Adrenal gland (tissue), 12 donors: ENCODE results near the gene LDB3. TPM values are rescaled to one million over a fixed set of nuclear protein-coding genes. Genes with fewer than 3 reads are reported as not detected.

Source experiments
- DNase-seq, 7 donors: peaks; one replicate each; pipeline ENCODE4 v3.0.0-alpha.2; 2019 to 2020
- H3K27ac ChIP-seq, 5 donors: fragments of 200-600 bp; sonication (generic) in 4 of 5; 1 replicate in 3 of 5; 2 replicates in 2 of 5; pipeline versions ENCODE4 v1.5.1 to v1.8.0; 2016 to 2020; ENCODE audit warnings: mild to moderate bottlenecking in 1 of 5
- H3K27me3 ChIP-seq: fragments of 200-600 bp; 2 replicates; pipeline ENCODE4 v1.8.0; 2021
- H3K36me3 ChIP-seq, 2 donors: fragments of 200-600 bp; replicated peaks in 1 of 2; 1 replicate in 1 of 2; 2 replicates in 1 of 2; pipeline versions ENCODE4 v1.5.1 to v1.8.0; 2018 to 2022
- H3K4me1 ChIP-seq, 2 donors: fragments of 200-600 bp; replicated peaks in 1 of 2; 1 replicate in 1 of 2; 2 replicates in 1 of 2; pipeline versions ENCODE4 v1.5.1 to v1.8.0; 2018 to 2021
- H3K4me3 ChIP-seq, 4 donors: fragments of 200-600 bp; sonication (generic) in 3 of 4; one replicate each; pipeline ENCODE4 v1.5.1; 2016 to 2018
- H3K9me3 ChIP-seq, 3 donors: fragments of 200-600 bp; sonication (generic) in 1 of 3; replicated peaks in 1 of 3; 1 replicate in 2 of 3; 2 replicates in 1 of 3; pipeline versions ENCODE4 v1.5.1 to v1.8.0; 2016 to 2021
- CTCF ChIP-seq, 6 experiments: fragments of 450-650 bp in 4 of 6; fragments of 200-600 bp in 2 of 6; sonication (generic) in 1 of 6; IDR thresholded peaks; 1 replicate in 5 of 6; 2 replicates in 1 of 6; pipeline versions ENCODE4 v1.5.1 to v1.8.0; 2016 to 2021; ENCODE audit warnings: antibody characterized with exemption in 6 of 6, mild to moderate bottlenecking in 2 of 6, moderate library complexity in 1 of 6
- POLR2A ChIP-seq, 2 donors: fragments of 450-650 bp; IDR thresholded peaks; one replicate each; pipeline ENCODE4 v1.6.1; 2017; ENCODE audit warnings: antibody characterized with exemption in 2 of 2, mild to moderate bottlenecking in 2 of 2, moderate library complexity in 1 of 2
- WGBS, 4 donors: extraction: QIAGEN DNeasy Blood & Tissue Kit in 2 of 4; methylation state at CpG; one replicate each; pipeline versions ENCODE4 v1.1.5 to v1.1.7; 2013 to 2017; 5-methylcytosine and 5-hydroxymethylcytosine counted together
- intact Hi-C, 2 donors: fragments of 100-400 bp; cut with DNase I; formaldehyde crosslinking; loops; one replicate each; pipeline versions ENCODE4 v1.14.1 to v1.15.0; 2022 to 2023
- polyA plus RNA-seq, 3 donors: library from polyadenylated mRNA; stranded (reverse); fragments of 200-250 nt in 2 of 3; fragments of 350-450 nt in 1 of 3; fragmentation: Illumina TruSeq in 1 of 3; extraction: RNeasy Lipid Tissue Mini Kit (QIAGEN cat#74804) in 1 of 3; gene quantifications; one replicate each; pipeline ENCODE4 v1.2.3, GENCODE V29; 2013 to 2014
- total RNA-seq, 9 donors: library from RNA; depleted of rRNA in 4 of 9; stranded (reverse); fragments of >200 nt in 4 of 9; fragments of 120-200 nt in 1 of 9; fragmentation: NEBNext Ultra II Directional in 1 of 9; extraction: Animal tissue kit (Norgen Biotek cat#: 25700) in 1 of 9; gene quantifications; one replicate each; pipeline versions ENCODE4 v1.1.0 to v1.2.4, GENCODE V29; 2013 to 2023
- donor health status: healthy with polysubstance abuse.
- donor health status: Bipolar disorder and iron deficiency.
- donor health status: DM: yes; HTN: yes; CAD: no.
- donor health status: DM: no; HTN: no; CAD: no.
- donor health status: DM: no; HTN: no; CAD: no.
- donor health status: DM: yes; HTN: yes; CAD: no.

The LDB3 gene
- total and polyA plus RNA-seq, 12 donors, result 0.14 to 2.7 (median 0.36) TPM

- Histone ChIP-seq H3K36me3 (no peaks in the 10 kb centered on the region), H3K27ac (no peak overlapping the region), H3K27me3 (no peaks in the 10 kb centered on the region), H3K4me3 (no peak overlapping the region), H3K4me1 (peaks cover 9 to 12% of the 10 kb centered on the region in 2 donors), H3K9me3 (no peaks in the 10 kb centered on the region)
- intact Hi-C loops, result no loop called here
- WGBS, 4 donors, result 31 to 48% (median 40%) methylated on average over 8 to 12 of the region's 12 CpGs
- no peak for TF ChIP-seq POLR2A (IDR thresholded peaks at IDR 0.05)
- peak; percentile 50 to 85 (median 79) for DNase-seq
Measured at GRCh38 chr10:86671985-86672710, 3.8 kb downstream of the LDB3 start.

DNA sequence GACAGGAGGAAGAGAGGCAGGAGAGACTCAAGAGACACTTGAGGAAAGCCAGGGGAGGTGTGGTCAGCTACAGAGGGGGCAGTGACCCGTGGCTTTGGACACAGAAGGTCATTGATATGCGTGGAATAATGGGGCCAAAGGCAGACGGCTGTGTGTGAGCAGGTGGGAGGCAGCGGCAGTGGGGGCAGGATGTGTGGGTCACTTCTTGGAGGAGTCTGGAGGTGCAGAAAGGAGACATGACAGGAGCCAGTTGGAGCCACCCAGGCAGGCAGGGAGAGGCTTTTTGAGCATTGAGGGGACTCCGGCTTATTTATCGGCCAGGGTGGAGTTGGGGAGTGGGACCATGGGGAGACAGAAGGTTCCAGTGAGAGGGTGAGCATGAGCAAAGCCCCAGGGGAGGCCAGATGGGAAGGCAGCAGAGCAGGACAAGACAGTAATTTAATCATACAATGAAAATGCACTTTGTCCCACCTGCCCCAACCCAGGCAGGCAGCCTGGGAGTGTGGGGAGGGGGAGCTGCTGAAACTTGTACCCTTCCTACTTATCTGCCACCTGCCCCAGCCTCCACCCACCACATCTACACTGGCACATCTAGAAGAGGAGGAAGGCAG is 5.0 kb downstream of the LDB3 start:
- H3K36me3 ChIP-seq, result no peaks in the 10 kb centered on the region
- 75 to 86% (median 81%) methylated on average over 6 of the region's 6 CpGs for WGBS, 4 donors
- no peak for TF ChIP-seq CTCF (IDR thresholded peaks at IDR 0.05)
- no peak for TF ChIP-seq POLR2A (IDR thresholded peaks at IDR 0.05)
- DNase-seq, result no peak
- no peaks in the 10 kb centered on the region for H3K27me3 ChIP-seq
- no peak overlapping the region for H3K27ac ChIP-seq
- H3K4me3 ChIP-seq, result no peak overlapping the region
- H3K9me3 ChIP-seq, result no peaks in the 10 kb centered on the region
- peaks cover 9 to 12% of the 10 kb centered on the region in 2 donors for H3K4me1 ChIP-seq
- intact Hi-C loops, result no loop called here

GRCh38 chr10:86673827-86674581 is 5.7 kb downstream of the LDB3 start:
- WGBS, 4 donors, result 51 to 72% (median 66%) methylated on average over 11 of the region's 11 CpGs
- Histone ChIP-seq H3K27me3 (no peaks in the 10 kb centered on the region), H3K36me3 (no peaks in the 10 kb centered on the region), H3K4me1 (peaks cover 9 to 12% of the 10 kb centered on the region in 2 donors), H3K4me3 (no peak overlapping the region), H3K27ac (no peak overlapping the region), H3K9me3 (no peaks in the 10 kb centered on the region)
- DNase-seq, result no peak
- no peak for TF ChIP-seq POLR2A (IDR thresholded peaks at IDR 0.05)
- no peak for TF ChIP-seq CTCF (IDR thresholded peaks at IDR 0.05)
- intact Hi-C loops, result no loop called here

DNA sequence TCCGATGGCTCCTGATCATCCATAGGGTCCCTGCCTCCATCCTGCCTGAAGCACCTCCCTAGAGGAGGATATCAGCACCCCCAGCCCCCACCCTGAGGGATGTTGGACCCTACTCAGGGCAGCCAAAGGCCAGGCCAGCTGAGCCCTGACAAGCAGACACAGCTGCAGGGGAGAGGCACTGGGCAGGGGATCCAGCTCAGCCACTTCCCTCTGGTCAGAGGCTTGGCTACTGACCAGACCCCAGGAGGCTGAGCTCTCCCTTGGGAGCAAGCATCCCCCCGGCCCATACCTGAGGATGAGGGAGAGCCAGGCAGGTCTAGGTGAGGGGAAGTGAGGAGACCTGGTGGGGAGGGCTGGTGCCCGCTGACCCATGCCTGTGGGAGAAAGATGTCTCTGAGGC is 6.6 kb downstream of the LDB3 start:
- H3K27me3 ChIP-seq, result no peaks in the 10 kb centered on the region
- H3K36me3 ChIP-seq, result no peaks in the 10 kb centered on the region
- DNase-seq, result no peak
- H3K4me1 ChIP-seq, result peaks cover 9 to 12% of the 10 kb centered on the region in 2 donors
- no peaks in the 10 kb centered on the region for H3K9me3 ChIP-seq
- intact Hi-C loops, result no loop called here
- 82 to 92% (median 87%) methylated on average over 2 to 3 of the region's 3 CpGs; no CpG with 5 or more reads in 1 of the 4 donors for WGBS, 4 donors
- H3K4me3 ChIP-seq, result no peak overlapping the region
- no peak for TF ChIP-seq POLR2A (IDR thresholded peaks at IDR 0.05)
- TF ChIP-seq CTCF (IDR thresholded peaks at IDR 0.05), result no peak
- H3K27ac ChIP-seq, result no peak overlapping the region
